Measurements from ENCODE around the gene PA2G4. TPM values are rescaled to one million over a fixed set of nuclear protein-coding genes. Genes with fewer than 3 reads are reported as not detected.
A peak's percentile ranks its signal among the peaks of the same experiment; 100 is the strongest.

PA2G4 gene
- total RNA-seq, 1 donor from 2014 or later: 141 TPM

GRCh38 chr12:56101045-56101444 lies 3.3 kb upstream of the PA2G4 start:
- Mint-ChIP-seq H3K36me3 (peaks cover 17% of the 10 kb centered on the region), H3K4me1 (ENCODE audit: unreplicated experiment) (peaks cover 22% of the 10 kb centered on the region), H3K27ac (no peak overlapping the region), H3K9me3 (no peaks in the 10 kb centered on the region), H3K27me3 (peaks cover 5% of the 10 kb centered on the region), H3K4me3 (no peak overlapping the region)
- no peak for DNase-seq (ENCODE audit: extremely low spot score, unreplicated experiment)
- TF ChIP-seq CTCF (conservative IDR thresholded peaks at IDR 0.05): no peak

GRCh38 chr12:56102683-56103065 lies 1.7 kb upstream of the PA2G4 start:
- Mint-ChIP-seq H3K36me3 (peaks cover 12% of the 10 kb centered on the region), H3K4me1 (ENCODE audit: unreplicated experiment) (peaks cover 29% of the 10 kb centered on the region), H3K9me3 (no peaks in the 10 kb centered on the region), H3K27me3 (no peaks in the 10 kb centered on the region), H3K4me3 (peak overlapping the region; percentile 99), H3K27ac (no peak overlapping the region)
- no peak for DNase-seq (ENCODE audit: extremely low spot score, unreplicated experiment)
- TF ChIP-seq CTCF (conservative IDR thresholded peaks at IDR 0.05): no peak

GRCh38 chr12:56103066-56103711 lies 1.2 kb upstream of the PA2G4 start:
- Mint-ChIP-seq H3K36me3 (peaks cover 11% of the 10 kb centered on the region), H3K27me3 (no peaks in the 10 kb centered on the region), H3K27ac (peak overlapping the region; percentile 97), H3K4me1 (ENCODE audit: unreplicated experiment) (peaks cover 29% of the 10 kb centered on the region), H3K9me3 (no peaks in the 10 kb centered on the region), H3K4me3 (peak overlapping the region; percentile 99)
- no peak for DNase-seq (ENCODE audit: extremely low spot score, unreplicated experiment)
- no peak for TF ChIP-seq CTCF (conservative IDR thresholded peaks at IDR 0.05)

GRCh38 chr12:56103823-56104108 lies 593 bp upstream of the PA2G4 start:
- Mint-ChIP-seq H3K27ac (peak overlapping the region; percentile 97), H3K36me3 (peaks cover 15% of the 10 kb centered on the region), H3K4me1 (ENCODE audit: unreplicated experiment) (peaks cover 29% of the 10 kb centered on the region), H3K27me3 (no peaks in the 10 kb centered on the region), H3K4me3 (peak overlapping the region; percentile 99), H3K9me3 (no peaks in the 10 kb centered on the region)
- DNase-seq (ENCODE audit: extremely low spot score, unreplicated experiment): no peak
- no peak for TF ChIP-seq CTCF (conservative IDR thresholded peaks at IDR 0.05)

GRCh38 chr12:56104815-56105608 lies 653 bp downstream of the PA2G4 start:
- H3K27me3 Mint-ChIP-seq: no peaks in the 10 kb centered on the region
- H3K4me3 Mint-ChIP-seq: peak overlapping the region; percentile 99
- H3K9me3 Mint-ChIP-seq: no peaks in the 10 kb centered on the region
- peaks cover 13% of the 10 kb centered on the region for H3K36me3 Mint-ChIP-seq
- H3K4me1 Mint-ChIP-seq (ENCODE audit: unreplicated experiment): peaks cover 29% of the 10 kb centered on the region
- peak overlapping the region; percentile 97 for H3K27ac Mint-ChIP-seq
- TF ChIP-seq CTCF (conservative IDR thresholded peaks at IDR 0.05): no peak
- peak; percentile 77 for DNase-seq (ENCODE audit: extremely low spot score, unreplicated experiment)
